ENCODE results near the gene ANKRD2.

Gene ANKRD2

DNA sequence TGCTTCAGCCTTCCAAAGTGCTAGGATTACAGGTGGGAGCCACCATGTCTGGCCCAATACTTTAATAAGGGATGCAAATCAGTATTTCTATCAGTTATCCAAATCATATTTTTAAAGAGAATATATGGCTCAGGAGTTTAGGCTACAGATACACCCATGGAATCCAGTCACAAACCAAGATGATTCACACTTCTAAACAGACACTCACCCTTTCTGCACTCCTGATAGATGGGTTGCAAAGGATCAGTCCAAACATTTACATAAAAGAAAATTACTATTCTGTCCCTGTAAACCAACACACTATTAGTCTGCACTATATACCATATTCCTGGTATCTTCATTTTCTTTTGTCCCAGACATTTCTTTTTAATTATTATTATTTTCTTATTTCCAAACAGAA, 58.5 kb downstream of the ANKRD2 start:
- H3K4me3 ChIP-seq (ENCODE audit: low read depth in 1 of 5, low read length in 5 of 5) = no peak overlapping the region

GRCh38 chr10:97632949-97633884, 60.6 kb downstream of the ANKRD2 start, which contains the start of gene MORN4:
MORN4 (minus strand) TSS chr10:97633500; CDS start chr10:97619653, 13,847 bp downstream.
- H3K36me3 ChIP-seq (ENCODE audit: control insufficient read depth in 5 of 5, insufficient read depth in 5 of 5, low read length in 5 of 5) = no peaks in the 10 kb centered on the region
- peak within 1 kb of the TSS; percentile 23 for H3K27ac ChIP-seq (ENCODE audit: low read depth, low read length)
- H3K9me3 ChIP-seq (ENCODE audit: control insufficient read depth in 5 of 5, low read length in 5 of 5) = no peaks in the 10 kb centered on the region
- H3K9ac ChIP-seq (ENCODE audit: low read length in 5 of 5) = peak within 1 kb of the TSS; percentile 19 to 78 (median 51)
- peaks cover 0 to 15% (median 13%) of the 10 kb centered on the region in 5 donors for H3K4me1 ChIP-seq (ENCODE audit: control insufficient read depth in 5 of 5, insufficient read depth in 5 of 5, low read length in 5 of 5)
- no peaks in the 10 kb centered on the region for H3K27me3 ChIP-seq (ENCODE audit: control insufficient read depth in 5 of 5, insufficient read depth in 4 of 5, low read length in 5 of 5)
- peak within 1 kb of the TSS; percentile 82 to 94 (median 89) for H3K4me3 ChIP-seq (ENCODE audit: low read depth in 1 of 5, low read length in 5 of 5)

More for the DNA sequence above, 58.5 kb downstream of the ANKRD2 start:
- no peak overlapping the region for H3K9ac ChIP-seq (ENCODE audit: low read length in 5 of 5)
- no peak overlapping the region for H3K27ac ChIP-seq (ENCODE audit: low read depth, low read length)
- H3K36me3 ChIP-seq (ENCODE audit: control insufficient read depth in 5 of 5, insufficient read depth in 5 of 5, low read length in 5 of 5) = no peaks in the 10 kb centered on the region
- no peaks in the 10 kb centered on the region for H3K9me3 ChIP-seq (ENCODE audit: control insufficient read depth in 5 of 5, low read length in 5 of 5)
- H3K27me3 ChIP-seq (ENCODE audit: control insufficient read depth in 5 of 5, insufficient read depth in 4 of 5, low read length in 5 of 5) = no peaks in the 10 kb centered on the region
- peaks cover 0 to 15% (median 13%) of the 10 kb centered on the region in 5 donors for H3K4me1 ChIP-seq (ENCODE audit: control insufficient read depth in 5 of 5, insufficient read depth in 5 of 5, low read length in 5 of 5)
